ENCODE results near the gene LRP5. TPM values are rescaled to one million over a fixed set of nuclear protein-coding genes. Genes with fewer than 3 reads are reported as not detected.
"Not testable (repeated sequence)": the region's sequence is repeated elsewhere in the genome, so short reads cannot be mapped to it uniquely, and the experiment has no call there.

Gene LRP5
- polyA plus RNA-seq, 3 donors from 2014 or later = 0.03 to 1.2 (median 0.66) TPM

GRCh38 chr11:68438658-68439259 is 126.4 kb downstream of the LRP5 start:
- no peaks in the 10 kb centered on the region for H3K27me3 Mint-ChIP-seq (ENCODE audit: low read depth in 3 of 3)
- H3K9me3 Mint-ChIP-seq = no peaks in the 10 kb centered on the region
- no peak overlapping the region for H3K27ac Mint-ChIP-seq
- H3K4me3 Mint-ChIP-seq = no peak overlapping the region
- no peaks in the 10 kb centered on the region for H3K36me3 Mint-ChIP-seq
- no peak for DNase-seq
- no peaks in the 10 kb centered on the region for H3K4me1 Mint-ChIP-seq

GRCh38 chr11:68439355-68440065 is 127.1 kb downstream of the LRP5 start:
- Mint-ChIP-seq H3K27me3 (ENCODE audit: low read depth in 3 of 3) (no peaks in the 10 kb centered on the region), H3K4me1 (no peaks in the 10 kb centered on the region), H3K27ac (no peak overlapping the region), H3K4me3 (no peak overlapping the region), H3K36me3 (no peaks in the 10 kb centered on the region), H3K9me3 (no peaks in the 10 kb centered on the region)
- DNase-seq = no peak

GRCh38 chr11:68440224-68440623 is 127.8 kb downstream of the LRP5 start:
- no peaks in the 10 kb centered on the region for H3K27me3 Mint-ChIP-seq (ENCODE audit: low read depth in 3 of 3)
- DNase-seq = no peak
- no peak overlapping the region for H3K4me3 Mint-ChIP-seq
- no peaks in the 10 kb centered on the region for H3K36me3 Mint-ChIP-seq
- H3K4me1 Mint-ChIP-seq = no peaks in the 10 kb centered on the region
- H3K27ac Mint-ChIP-seq = no peak overlapping the region
- H3K9me3 Mint-ChIP-seq = no peaks in the 10 kb centered on the region

GRCh38 chr11:68441466-68442230 is 129.3 kb downstream of the LRP5 start:
- H3K4me1 Mint-ChIP-seq = no peaks in the 10 kb centered on the region
- H3K27ac Mint-ChIP-seq = no peak overlapping the region
- no peaks in the 10 kb centered on the region for H3K36me3 Mint-ChIP-seq
- H3K27me3 Mint-ChIP-seq (ENCODE audit: low read depth in 3 of 3) = no peaks in the 10 kb centered on the region
- no peak overlapping the region for H3K4me3 Mint-ChIP-seq
- DNase-seq = no peak
- H3K9me3 Mint-ChIP-seq = no peaks in the 10 kb centered on the region

GRCh38 chr11:68442433-68442832 is 130.0 kb downstream of the LRP5 start:
- H3K36me3 Mint-ChIP-seq = no peaks in the 10 kb centered on the region
- H3K27ac Mint-ChIP-seq = no peak overlapping the region
- H3K27me3 Mint-ChIP-seq (ENCODE audit: low read depth in 3 of 3) = peaks cover 0 to 2% (median 0%) of the 10 kb centered on the region in 3 donors
- H3K4me3 Mint-ChIP-seq = no peak overlapping the region
- H3K9me3 Mint-ChIP-seq = no peaks in the 10 kb centered on the region
- H3K4me1 Mint-ChIP-seq = peaks cover 0 to 2% of the 10 kb centered on the region in 2 donors
- no peak for DNase-seq

GRCh38 chr11:68444566-68444965 is 132.2 kb downstream of the LRP5 start:
- Mint-ChIP-seq H3K27ac (no peak overlapping the region), H3K36me3 (no peaks in the 10 kb centered on the region), H3K27me3 (ENCODE audit: low read depth in 3 of 3) (peaks cover 0 to 2% (median 0%) of the 10 kb centered on the region in 3 donors), H3K9me3 (no peaks in the 10 kb centered on the region), H3K4me1 (peaks cover 0 to 2% of the 10 kb centered on the region in 2 donors), H3K4me3 (no peak overlapping the region)
- no peak for DNase-seq

- DNase-seq = no peak
- Mint-ChIP-seq H3K27ac (no peak overlapping the region), H3K4me3 (no peak overlapping the region), H3K36me3 (no peaks in the 10 kb centered on the region), H3K27me3 (ENCODE audit: low read depth in 3 of 3) (peaks cover 0 to 2% (median 0%) of the 10 kb centered on the region in 3 donors), H3K9me3 (no peaks in the 10 kb centered on the region), H3K4me1 (peaks cover 0 to 2% of the 10 kb centered on the region in 2 donors)
Measured at GRCh38 chr11:68445531-68446035, 133.2 kb downstream of the LRP5 start.

GRCh38 chr11:68446046-68446725 is 133.8 kb downstream of the LRP5 start:
- no peak for DNase-seq

GRCh38 chr11:68447015-68447801 is 134.8 kb downstream of the LRP5 start:
- no peaks in the 10 kb centered on the region for H3K9me3 Mint-ChIP-seq
- no peaks in the 10 kb centered on the region for H3K36me3 Mint-ChIP-seq

More at GRCh38 chr11:68446046-68446725, 133.8 kb downstream of the LRP5 start:
- no peaks in the 10 kb centered on the region for H3K9me3 Mint-ChIP-seq
- peaks cover 0 to 2% of the 10 kb centered on the region in 2 donors for H3K4me1 Mint-ChIP-seq
- no peak overlapping the region for H3K27ac Mint-ChIP-seq
- H3K36me3 Mint-ChIP-seq = no peaks in the 10 kb centered on the region
- H3K27me3 Mint-ChIP-seq (ENCODE audit: low read depth in 3 of 3) = peaks cover 0 to 4% (median 0%) of the 10 kb centered on the region in 3 donors
- H3K4me3 Mint-ChIP-seq = no peak overlapping the region

GRCh38 chr11:68447914-68448313 is 135.5 kb downstream of the LRP5 start:
- not testable (repeated sequence) for H3K36me3 Mint-ChIP-seq; DNase-seq; H3K4me1 Mint-ChIP-seq; H3K27me3 Mint-ChIP-seq (ENCODE audit: low read depth in 3 of 3); H3K9me3 Mint-ChIP-seq; H3K4me3 Mint-ChIP-seq; H3K27ac Mint-ChIP-seq

More at GRCh38 chr11:68447015-68447801, 134.8 kb downstream of the LRP5 start:
- peaks cover 0 to 4% (median 1%) of the 10 kb centered on the region in 3 donors for H3K27me3 Mint-ChIP-seq (ENCODE audit: low read depth in 3 of 3)
- H3K4me1 Mint-ChIP-seq = peaks cover 0 to 2% of the 10 kb centered on the region in 2 donors
- H3K4me3 Mint-ChIP-seq = no peak overlapping the region
- peak overlapping the region in 1 of 6 donors; percentile 14 for H3K27ac Mint-ChIP-seq
- DNase-seq = peak; percentile 58 to 68 (median 62)

- Mint-ChIP-seq H3K27me3 (ENCODE audit: low read depth in 3 of 3) (peaks cover 0 to 4% (median 1%) of the 10 kb centered on the region in 3 donors), H3K9me3 (no peaks in the 10 kb centered on the region), H3K4me3 (no peak overlapping the region), H3K4me1 (peaks cover 0 to 2% of the 10 kb centered on the region in 2 donors), H3K27ac (no peak overlapping the region), H3K36me3 (no peaks in the 10 kb centered on the region)
- DNase-seq = no peak
Measured at GRCh38 chr11:68448604-68449011, 136.2 kb downstream of the LRP5 start.

GRCh38 chr11:68449951-68450350 is 137.6 kb downstream of the LRP5 start:
- peak overlapping the region in 1 of 5 donors; percentile 22 for H3K4me3 Mint-ChIP-seq
- no peaks in the 10 kb centered on the region for H3K36me3 Mint-ChIP-seq
- no peaks in the 10 kb centered on the region for H3K9me3 Mint-ChIP-seq
- no peak overlapping the region for H3K27ac Mint-ChIP-seq
- peaks cover 0 to 2% of the 10 kb centered on the region in 2 donors for H3K4me1 Mint-ChIP-seq
- H3K27me3 Mint-ChIP-seq (ENCODE audit: low read depth in 3 of 3) = peaks cover 0 to 4% (median 3%) of the 10 kb centered on the region in 3 donors
- no peak for DNase-seq

GRCh38 chr11:68450711-68451110 is 138.3 kb downstream of the LRP5 start:
- no peak overlapping the region for H3K27ac Mint-ChIP-seq
- peaks cover 2 to 4% (median 3%) of the 10 kb centered on the region in 3 donors for H3K27me3 Mint-ChIP-seq (ENCODE audit: low read depth in 3 of 3)
- DNase-seq = no peak
- no peaks in the 10 kb centered on the region for H3K9me3 Mint-ChIP-seq
- H3K4me3 Mint-ChIP-seq = no peak overlapping the region
- no peaks in the 10 kb centered on the region for H3K36me3 Mint-ChIP-seq
- H3K4me1 Mint-ChIP-seq = peaks cover 0 to 2% of the 10 kb centered on the region in 2 donors

Measured in immature natural killer cell (primary cell).